Uterus (tissue), 2 donors: ENCODE measurements around the gene MST1.

Experiments used
- POLR2A ChIP-seq, 2 donors: fragments of 450-650 bp; IDR thresholded peaks; one replicate each; pipeline ENCODE4 v1.6.1; 2016; ENCODE audit warnings: antibody characterized with exemption in 2 of 2, mild to moderate bottlenecking in 1 of 2, moderate library complexity in 1 of 2
- TF ChIP-seq, protein P1 (sequence below), 4 experiments: fragments of 200-600 bp in 2 of 4; fragments of 450-650 bp in 2 of 4; sonication (generic) in 2 of 4; IDR thresholded peaks; one replicate each; pipeline ENCODE4 v1.5.1; 2016 to 2019; ENCODE audit warnings: antibody characterized with exemption in 4 of 4, mild to moderate bottlenecking in 2 of 4, moderate library complexity in 1 of 4

DNA sequence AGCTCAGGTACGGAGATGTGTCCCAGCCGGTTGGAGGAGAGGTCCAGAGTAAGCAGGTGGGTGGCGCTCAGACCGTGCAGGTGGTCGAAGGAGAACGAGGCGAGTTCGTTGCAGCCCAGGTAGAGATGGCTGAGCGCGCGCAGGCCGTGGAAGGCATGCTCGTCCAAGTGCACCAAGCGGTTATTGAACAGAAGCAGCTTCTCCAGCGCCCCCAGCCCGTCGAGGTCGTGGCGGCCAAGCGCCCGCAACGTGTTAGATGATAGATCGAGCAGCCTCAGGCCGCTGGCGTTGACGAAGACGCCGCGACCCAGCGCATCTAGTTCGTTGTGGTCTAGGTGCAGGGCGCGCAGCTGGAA, 29.6 kb upstream of the MST1 start:
- no peak for TF ChIP-seq POLR2A (IDR thresholded peaks at IDR 0.05)
- TF ChIP-seq, protein P1, sequence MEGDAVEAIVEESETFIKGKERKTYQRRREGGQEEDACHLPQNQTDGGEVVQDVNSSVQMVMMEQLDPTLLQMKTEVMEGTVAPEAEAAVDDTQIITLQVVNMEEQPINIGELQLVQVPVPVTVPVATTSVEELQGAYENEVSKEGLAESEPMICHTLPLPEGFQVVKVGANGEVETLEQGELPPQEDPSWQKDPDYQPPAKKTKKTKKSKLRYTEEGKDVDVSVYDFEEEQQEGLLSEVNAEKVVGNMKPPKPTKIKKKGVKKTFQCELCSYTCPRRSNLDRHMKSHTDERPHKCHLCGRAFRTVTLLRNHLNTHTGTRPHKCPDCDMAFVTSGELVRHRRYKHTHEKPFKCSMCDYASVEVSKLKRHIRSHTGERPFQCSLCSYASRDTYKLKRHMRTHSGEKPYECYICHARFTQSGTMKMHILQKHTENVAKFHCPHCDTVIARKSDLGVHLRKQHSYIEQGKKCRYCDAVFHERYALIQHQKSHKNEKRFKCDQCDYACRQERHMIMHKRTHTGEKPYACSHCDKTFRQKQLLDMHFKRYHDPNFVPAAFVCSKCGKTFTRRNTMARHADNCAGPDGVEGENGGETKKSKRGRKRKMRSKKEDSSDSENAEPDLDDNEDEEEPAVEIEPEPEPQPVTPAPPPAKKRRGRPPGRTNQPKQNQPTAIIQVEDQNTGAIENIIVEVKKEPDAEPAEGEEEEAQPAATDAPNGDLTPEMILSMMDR (IDR thresholded peaks at IDR 0.05), result no peak
